Vagina (tissue), 2 donors: ENCODE measurements around the gene AK4.

Experiments
- POLR2A ChIP-seq, 2 donors: fragments of 450-650 bp; IDR thresholded peaks; one replicate each; pipeline ENCODE4 v1.6.1; 2017; ENCODE audit warnings: antibody characterized with exemption in 2 of 2, mild to moderate bottlenecking in 2 of 2, moderate library complexity in 2 of 2
- POLR2AphosphoS5 ChIP-seq, 2 donors: sonication (generic); formaldehyde crosslinking; IDR thresholded peaks; one replicate each; pipeline ENCODE4 v1.9.0; 2017; ENCODE audit warnings: antibody characterized with exemption in 2 of 2, mild to moderate bottlenecking in 2 of 2, low read depth in 1 of 2; ENCODE audit not compliant: insufficient read depth in 1 of 2
- TF ChIP-seq, protein P1 (sequence below), 3 experiments: fragments of 450-650 bp in 2 of 3; fragments of 200-600 bp in 1 of 3; sonication (generic) in 1 of 3; IDR thresholded peaks; one replicate each; pipeline ENCODE4 v1.5.1; 2017 to 2019; ENCODE audit warnings: antibody characterized with exemption in 3 of 3, mild to moderate bottlenecking in 2 of 3, moderate library complexity in 2 of 3

DNA sequence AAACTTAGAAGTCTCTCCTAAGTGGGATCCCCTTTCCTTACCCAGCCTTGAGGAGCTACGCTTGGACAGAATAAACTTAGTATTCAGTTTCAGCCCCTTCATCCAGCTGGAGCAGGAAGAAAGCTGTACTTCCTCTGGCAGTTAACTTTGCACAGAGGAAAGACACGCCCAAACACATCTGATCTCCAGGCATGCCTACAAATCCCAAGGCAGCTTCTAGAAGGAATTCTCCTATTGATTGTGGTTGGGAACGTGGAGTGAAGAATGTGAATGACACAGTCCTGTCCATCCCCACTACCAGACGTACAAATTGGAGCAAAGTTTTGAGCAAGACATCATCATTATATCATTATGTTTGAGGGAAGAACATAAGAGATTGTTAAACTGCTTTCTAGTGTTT, 6.6 kb upstream of the AK4 start:
- TF ChIP-seq, protein P1, sequence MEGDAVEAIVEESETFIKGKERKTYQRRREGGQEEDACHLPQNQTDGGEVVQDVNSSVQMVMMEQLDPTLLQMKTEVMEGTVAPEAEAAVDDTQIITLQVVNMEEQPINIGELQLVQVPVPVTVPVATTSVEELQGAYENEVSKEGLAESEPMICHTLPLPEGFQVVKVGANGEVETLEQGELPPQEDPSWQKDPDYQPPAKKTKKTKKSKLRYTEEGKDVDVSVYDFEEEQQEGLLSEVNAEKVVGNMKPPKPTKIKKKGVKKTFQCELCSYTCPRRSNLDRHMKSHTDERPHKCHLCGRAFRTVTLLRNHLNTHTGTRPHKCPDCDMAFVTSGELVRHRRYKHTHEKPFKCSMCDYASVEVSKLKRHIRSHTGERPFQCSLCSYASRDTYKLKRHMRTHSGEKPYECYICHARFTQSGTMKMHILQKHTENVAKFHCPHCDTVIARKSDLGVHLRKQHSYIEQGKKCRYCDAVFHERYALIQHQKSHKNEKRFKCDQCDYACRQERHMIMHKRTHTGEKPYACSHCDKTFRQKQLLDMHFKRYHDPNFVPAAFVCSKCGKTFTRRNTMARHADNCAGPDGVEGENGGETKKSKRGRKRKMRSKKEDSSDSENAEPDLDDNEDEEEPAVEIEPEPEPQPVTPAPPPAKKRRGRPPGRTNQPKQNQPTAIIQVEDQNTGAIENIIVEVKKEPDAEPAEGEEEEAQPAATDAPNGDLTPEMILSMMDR (IDR thresholded peaks at IDR 0.05), result no peak
- TF ChIP-seq POLR2A (IDR thresholded peaks at IDR 0.05), result no peak
- TF ChIP-seq POLR2AphosphoS5 (IDR thresholded peaks at IDR 0.05; ENCODE audit: insufficient read depth in 1 of 2, low read depth in 1 of 2), result no peak
